GM18870 (cell line): ENCODE results near the gene CAMK1G.

Experiments
- ATAC-seq: cut with Tn5 transposase; IDR thresholded peaks from one replicate; pipeline ENCODE4 v1.9.1; 2021; ENCODE audit warnings: moderate library complexity; ENCODE audit not compliant: unreplicated experiment

The CAMK1G gene

GRCh38 chr1:209564849-209565248 is 18.7 kb upstream of the CAMK1G start:
- ATAC-seq = no peak

DNA sequence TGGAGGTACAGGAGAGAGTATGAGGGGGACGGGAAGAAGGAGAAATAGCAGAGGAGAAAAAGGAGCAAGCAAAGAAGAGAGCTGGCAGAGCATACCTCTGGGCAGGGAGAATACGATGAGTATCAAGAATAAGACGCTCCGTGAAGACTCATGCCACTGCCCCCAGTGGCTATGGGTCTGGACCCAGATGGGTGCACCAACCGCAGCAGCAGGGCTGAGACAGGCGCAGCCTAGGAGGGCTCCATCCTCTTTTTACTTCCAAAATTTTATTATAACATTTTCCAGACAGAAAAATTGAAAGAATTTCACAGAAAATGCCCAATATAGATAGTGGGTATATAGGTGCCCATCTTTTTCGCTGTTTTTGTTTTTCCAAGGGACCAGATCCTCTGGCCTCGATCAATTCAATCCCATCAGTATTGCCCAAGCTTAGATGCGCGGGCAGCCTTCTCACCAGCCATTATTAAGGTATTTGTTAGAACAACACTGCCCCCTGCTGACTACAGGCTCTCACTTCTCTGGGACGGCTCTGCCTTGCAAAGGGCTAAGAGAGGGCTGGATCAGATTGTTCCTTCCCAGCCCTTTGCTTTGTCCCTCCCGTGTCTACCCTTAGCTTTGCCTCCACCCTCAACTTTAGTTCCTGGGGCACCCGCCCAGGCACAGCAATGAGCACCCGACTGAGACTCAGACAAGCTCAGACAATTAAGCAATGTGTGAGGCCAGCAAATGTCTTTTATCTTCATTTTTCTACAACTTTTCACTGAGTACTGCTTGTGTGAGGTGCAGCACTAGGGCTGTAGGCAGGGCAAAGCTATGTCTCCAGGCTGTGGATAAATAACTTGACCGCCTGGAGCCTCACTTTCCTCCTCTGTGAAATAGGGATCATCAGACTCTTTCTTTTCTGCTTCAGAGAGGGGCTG is 17.5 kb upstream of the CAMK1G start:
- peak; percentile 80 for ATAC-seq

- no peak for ATAC-seq
Measured at GRCh38 chr1:209567698-209568175, 15.8 kb upstream of the CAMK1G start.

- ATAC-seq = peak; percentile 51
Measured at GRCh38 chr1:209569455-209570207, 13.9 kb upstream of the CAMK1G start.

GRCh38 chr1:209570743-209571142 is 12.8 kb upstream of the CAMK1G start:
- ATAC-seq = no peak

GRCh38 chr1:209576392-209577197 is 6.9 kb upstream of the CAMK1G start:
- no peak for ATAC-seq

- no peak for ATAC-seq
Measured at GRCh38 chr1:209577346-209577745, 6.2 kb upstream of the CAMK1G start.

- ATAC-seq = no peak
Measured at GRCh38 chr1:209580577-209580976, 2.9 kb upstream of the CAMK1G start.

DNA sequence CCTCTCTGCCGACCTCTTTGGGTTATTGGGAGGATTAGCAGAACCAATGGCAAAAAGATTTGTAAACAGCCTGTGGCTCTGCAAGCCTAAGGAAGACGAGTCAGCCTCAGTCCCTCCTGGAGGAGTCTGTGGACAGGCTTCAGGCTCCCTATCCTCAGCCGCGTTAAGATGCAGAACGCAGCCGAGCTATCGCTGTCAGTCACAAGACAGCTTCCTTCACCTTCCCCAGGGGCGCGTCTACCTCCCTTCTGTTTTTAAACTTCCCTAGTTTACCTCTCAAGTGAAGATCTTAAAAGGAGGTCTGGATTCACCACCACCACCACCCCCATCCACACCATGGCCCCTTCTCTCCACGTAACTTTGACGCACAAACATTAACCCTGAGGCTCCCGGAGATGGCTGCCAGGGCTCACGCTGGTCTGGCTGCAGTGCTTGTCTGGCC is 738 bp downstream of the CAMK1G start:
- ATAC-seq = no peak

- no peak for ATAC-seq
Measured at GRCh38 chr1:209585197-209585596, 1.7 kb downstream of the CAMK1G start.

GRCh38 chr1:209585672-209586071 is 2.2 kb downstream of the CAMK1G start:
- no peak for ATAC-seq

- no peak for ATAC-seq
Measured at GRCh38 chr1:209586221-209586740, 2.8 kb downstream of the CAMK1G start.

DNA sequence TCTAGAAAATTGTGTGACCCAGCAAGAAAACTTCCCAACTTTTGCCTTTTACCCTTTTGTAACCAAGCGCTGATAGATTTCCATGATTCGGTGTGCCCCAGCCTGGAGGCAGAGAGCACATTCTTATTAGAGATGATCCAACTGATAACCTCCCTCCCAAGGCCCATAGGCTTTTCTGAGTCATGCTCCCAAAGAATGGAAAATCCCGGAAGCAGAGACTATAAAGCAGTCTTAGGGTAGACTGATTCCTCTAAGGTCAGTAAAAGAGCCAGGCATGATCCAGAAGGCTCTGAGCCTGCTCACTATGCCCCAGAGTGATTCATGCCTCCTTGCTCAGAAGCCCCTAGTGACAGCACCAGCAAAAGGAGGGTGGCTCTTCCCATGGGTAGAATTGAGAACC is 4.3 kb downstream of the CAMK1G start:
- ATAC-seq = no peak

DNA sequence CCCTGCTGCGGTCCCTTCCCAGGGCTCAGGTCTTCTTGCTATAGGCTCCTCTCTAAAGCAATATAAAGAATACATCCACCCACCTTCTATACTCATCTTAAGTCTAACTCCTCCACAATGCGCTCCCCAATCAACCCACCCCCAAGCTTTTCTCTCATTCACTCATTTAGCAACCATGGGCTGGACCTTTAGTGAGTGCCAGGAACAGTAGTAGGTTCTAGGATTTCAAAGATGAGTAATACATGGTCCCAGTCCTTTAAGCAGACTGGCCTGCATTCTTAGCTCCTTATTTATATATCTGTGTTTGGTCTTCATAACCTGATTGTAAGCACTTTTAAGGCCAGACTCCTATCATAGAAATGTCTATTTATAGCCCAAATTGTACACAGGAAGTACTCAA is 5.9 kb downstream of the CAMK1G start:
- no peak for ATAC-seq

DNA sequence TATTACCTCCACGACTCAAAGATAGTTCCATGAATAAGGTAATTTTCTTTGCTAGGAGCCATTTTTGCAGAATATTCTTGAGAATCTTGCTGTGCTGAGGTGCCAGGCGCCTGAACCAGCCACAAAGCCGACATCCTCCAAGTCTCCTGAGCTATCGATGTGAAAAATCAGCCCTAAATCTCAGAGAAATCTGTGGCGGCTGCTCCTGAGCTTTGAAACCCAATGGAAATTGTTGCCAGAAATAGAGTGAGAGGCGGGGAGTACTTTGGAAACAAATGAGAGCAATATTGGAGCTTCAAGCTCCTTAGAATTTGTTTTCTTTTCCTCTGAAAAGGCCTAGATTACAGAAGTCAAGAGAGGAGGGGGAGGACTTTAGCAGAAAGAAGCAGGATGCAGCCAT is 6.3 kb downstream of the CAMK1G start:
- no peak for ATAC-seq

GRCh38 chr1:209590405-209590804 is 6.9 kb downstream of the CAMK1G start:
- no peak for ATAC-seq

- no peak for ATAC-seq
Measured at GRCh38 chr1:209593747-209594146, 10.2 kb downstream of the CAMK1G start.

DNA sequence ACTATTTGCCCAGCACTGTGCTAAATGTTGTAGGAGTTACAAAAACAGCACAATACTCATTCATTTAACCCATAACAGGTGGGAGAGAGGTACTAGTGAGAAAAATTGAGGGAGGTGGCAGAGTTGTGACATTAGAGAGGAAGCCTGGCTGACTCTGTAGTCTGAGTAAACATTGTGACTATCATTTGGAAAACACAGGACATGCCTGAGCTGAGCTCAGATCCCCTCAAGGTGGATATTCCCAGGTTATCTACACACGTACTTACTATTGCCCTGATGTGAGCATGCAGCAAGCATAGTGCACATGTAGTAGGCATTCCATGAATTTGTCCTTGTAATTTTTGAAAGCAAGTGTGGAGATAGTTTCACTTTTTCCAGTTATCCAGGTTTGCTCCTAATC is 10.9 kb downstream of the CAMK1G start:
- no peak for ATAC-seq

GRCh38 chr1:209595028-209595427 is 11.5 kb downstream of the CAMK1G start:
- no peak for ATAC-seq

DNA sequence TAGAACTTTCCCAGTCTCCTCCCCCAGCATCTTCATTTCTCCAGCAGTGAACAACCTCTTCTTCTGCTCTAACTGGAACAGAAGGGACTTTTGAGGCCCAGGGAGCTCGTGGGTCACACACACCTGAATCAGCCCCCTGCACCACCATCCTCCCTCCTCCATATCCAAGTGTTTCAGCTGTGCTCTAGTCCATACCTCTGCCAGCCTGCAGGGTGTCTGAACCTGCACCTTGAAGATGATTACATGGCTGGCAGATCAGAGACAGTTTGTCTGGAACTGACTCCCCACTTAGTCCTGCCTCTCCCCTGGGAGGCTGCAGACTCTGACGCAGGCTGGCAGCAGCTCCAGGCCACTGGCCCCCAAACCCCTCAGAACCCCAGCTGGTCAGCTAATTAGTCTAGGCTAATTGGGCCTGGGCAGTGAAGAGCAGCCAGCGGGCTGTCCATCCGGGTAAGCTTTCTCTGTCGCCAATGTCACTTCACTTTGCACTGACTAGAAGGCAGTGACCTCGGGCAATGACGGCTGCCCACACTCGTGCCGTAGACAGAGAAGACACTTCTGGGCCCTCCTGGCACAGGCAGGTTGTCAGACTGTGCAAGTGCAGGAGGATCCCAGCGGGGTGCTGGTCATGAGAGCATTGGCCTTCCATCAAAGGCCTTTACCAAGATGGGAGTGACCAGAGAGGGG is 12.2 kb downstream of the CAMK1G start:
- ATAC-seq = no peak
